Measurements from ENCODE around the gene CLEC19A.
"Not testable (repeated sequence)": the region's sequence is repeated elsewhere in the genome, so short reads cannot be mapped to it uniquely, and the experiment has no call there.

Gene CLEC19A

DNA sequence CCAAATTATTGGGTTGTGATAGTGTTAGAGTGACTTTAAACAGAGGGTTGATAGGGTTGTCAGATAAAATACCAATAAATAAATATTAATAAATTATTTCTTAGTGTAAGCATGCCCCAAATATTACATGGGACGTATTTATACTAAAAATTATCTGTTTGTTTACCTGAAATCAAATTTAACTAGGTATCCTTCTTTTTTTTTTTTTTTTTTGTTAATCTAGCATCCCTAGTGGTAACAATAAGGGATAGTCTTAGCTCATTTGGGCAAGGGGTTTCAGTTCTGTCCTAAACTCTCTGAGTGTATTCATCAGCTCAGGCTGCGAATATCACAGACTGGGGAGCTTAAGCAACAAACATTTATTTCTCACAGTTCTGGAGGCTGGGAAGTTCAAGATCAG lies 1.3 kb downstream of the CLEC19A start:
- no peak for DNase-seq (ENCODE audit: low read depth in 2 of 2)

DNA sequence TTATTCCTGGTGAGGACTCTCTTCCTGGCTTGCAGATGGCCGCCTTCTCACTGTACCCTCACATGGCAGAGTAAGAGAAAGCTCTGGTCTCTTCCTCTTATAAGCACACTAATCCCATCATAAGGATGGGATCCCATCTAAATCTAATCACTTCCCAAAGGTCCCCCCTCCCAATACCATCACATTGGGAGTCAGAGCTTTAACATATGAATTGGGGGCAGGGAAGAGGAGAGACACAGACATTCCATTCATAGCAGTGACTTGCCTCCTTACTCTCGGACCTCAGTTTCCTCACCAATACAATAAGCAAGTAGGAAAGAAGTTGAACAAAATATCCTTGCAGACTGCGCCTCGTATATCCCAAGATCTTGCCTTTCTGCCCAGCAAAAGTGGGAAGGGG lies 1.7 kb downstream of the CLEC19A start:
- DNase-seq (ENCODE audit: low read depth in 2 of 2) = no peak

DNA sequence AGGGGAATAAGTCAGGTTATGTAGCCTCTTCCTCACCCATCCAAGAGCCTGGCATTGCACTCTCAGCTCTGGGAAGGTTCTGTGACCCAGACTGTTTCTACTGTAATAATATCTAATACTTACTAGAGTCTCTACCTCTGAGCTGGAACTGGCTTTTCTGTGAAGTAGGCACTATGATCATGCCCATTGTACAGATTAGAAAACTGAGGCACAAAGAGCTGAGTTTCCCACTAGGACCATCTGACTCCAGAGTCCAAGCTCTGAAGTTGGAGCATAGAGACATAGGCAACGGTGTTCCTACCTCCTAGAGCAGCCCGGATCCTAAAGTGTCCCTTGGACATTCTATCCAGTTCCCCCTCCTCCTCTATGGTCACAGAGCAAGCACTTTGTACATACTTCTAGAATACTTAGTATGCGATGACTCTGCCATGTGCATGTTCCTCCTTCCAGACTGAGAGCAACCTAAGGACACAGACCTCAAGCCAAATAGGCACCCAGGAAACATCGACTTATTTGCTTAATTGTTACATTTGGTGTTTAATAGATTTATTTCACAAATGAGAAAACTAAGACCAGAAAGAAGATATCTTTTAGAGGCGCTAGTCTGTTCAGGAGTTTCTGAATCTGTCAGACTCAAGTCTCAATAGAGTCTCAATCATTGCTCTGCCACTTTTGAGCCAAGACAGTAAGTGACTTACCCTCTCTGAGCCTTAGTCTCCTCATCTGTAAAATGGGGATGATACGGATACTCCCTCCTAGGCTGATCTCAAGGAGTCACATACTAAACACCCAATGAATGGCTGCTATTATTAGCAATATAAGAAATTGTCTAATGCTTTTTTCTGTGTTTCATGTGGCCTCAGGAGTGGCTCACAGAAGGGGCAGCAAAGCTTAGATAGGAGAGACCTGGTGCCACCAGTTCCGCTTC lies 3.6 kb downstream of the CLEC19A start:
- no peak for DNase-seq (ENCODE audit: low read depth in 2 of 2)

DNA sequence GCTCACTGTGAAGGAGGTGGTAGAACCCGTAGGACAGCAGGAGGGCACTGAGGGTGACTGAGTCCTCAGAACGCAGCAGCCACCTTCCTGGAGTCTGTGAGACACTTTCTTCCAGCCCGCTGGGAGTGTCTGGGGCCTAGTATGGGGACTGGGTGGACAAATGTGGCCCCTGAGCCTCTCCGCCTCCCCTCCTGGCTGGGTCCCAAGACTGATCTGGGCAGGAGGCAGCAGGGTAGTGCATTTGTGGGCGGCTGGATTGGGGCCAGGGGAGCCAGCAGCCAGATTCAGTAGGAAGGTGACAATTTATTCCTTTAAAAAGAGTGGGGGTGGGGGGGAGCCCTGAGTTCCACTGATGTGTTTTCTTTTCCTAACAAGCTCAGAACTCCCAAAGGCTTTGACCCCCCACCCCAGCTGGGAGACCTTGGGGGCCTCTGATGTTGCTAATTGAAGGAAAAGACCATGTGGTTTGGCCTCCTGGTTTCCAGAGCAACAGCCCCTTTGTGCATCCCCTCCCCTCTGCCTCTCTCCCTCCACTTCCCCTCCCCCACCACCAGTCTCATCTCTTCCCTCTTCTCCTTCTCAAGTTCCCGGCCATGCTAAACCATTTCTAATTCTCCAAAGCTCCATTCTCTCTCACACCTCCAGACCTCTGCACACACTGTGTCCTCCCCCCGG lies 4.4 kb downstream of the CLEC19A start:
- no peak for DNase-seq (ENCODE audit: low read depth in 2 of 2)

DNA sequence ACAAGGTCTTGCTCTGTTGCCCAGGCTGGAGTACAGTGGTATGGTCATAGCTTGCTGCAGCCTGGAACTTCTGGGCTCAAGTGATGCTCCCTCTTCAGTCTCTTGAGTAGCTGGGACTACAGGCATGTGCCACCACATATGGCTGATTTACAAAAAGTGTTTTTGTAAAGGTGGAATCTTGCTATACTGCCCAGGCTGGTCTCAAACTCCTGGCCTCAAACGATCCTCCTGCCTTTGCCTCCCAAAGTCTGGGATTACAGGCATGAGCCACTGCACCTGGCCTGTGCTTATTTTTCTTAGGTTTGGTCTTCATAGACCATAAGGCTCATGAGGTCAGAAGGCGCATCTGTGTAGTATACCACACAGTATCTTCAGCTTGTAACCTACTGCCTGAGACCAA lies 5.3 kb downstream of the CLEC19A start:
- DNase-seq (ENCODE audit: low read depth in 2 of 2) = no peak

DNA sequence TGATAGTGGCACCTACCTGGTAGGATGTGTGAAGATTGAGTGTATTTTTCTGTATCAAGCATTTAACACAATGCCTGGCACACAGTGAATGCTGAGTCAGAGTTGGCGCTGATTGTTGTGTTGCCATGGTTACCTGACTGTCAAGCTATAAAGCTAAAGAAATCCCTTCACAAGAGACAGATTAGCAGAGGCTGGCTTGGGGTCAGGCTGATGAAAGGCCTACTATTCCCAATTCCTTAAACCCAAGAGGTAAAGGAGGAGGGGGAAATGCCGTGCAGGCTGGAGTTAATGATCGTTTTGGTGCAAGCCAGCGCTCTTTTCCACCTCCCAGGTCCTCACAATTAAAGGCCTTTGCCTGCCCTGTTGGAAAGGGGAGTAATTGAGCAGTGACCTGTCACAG lies 5.9 kb downstream of the CLEC19A start:
- no peak for DNase-seq (ENCODE audit: low read depth in 2 of 2)

DNA sequence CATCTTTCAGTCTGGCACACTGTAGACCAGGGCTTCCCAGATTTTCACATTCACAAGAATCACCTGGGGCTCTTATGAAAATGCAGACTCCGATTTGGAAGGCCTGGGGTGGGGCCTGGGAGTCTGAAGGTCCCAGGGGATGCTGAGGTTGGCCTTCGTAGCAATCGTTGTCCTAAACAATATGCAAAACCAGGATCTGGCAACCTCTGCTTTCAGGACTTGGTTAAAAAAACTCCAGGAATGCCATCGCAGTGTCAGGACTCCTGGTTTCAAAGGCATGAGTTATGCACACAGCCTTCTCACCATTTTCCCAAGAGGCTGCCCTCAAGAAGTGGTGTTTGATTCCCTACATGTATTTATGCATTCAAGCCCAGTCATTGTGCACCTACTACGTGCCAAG lies 6.7 kb downstream of the CLEC19A start:
- DNase-seq (ENCODE audit: low read depth in 2 of 2) = no peak

DNA sequence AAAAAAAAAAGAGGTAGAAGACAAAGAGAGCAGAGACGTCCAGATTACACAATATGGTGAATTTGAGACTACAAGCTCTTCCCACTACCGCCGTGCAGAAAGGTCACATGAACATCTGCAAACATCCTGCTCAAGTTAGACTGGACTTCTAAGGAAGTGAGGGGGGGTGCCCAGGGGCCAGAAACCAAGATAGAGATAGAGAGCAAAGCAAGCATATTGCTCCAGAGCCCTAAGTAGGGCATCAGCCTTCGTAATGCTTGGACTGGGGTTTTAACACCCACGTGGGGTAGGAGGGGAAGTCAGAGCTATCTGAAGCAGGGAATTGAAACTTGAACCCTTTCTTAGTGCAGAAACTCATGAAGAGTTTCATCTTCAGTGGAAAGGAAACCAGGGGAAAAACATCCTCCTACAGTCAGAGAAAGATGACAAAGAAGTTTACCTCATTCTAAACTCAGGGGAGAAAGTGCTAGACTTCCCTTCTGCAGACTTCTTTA lies 8.7 kb downstream of the CLEC19A start:
- peak; percentile 24 to 42 for DNase-seq (ENCODE audit: low read depth in 2 of 2)

DNA sequence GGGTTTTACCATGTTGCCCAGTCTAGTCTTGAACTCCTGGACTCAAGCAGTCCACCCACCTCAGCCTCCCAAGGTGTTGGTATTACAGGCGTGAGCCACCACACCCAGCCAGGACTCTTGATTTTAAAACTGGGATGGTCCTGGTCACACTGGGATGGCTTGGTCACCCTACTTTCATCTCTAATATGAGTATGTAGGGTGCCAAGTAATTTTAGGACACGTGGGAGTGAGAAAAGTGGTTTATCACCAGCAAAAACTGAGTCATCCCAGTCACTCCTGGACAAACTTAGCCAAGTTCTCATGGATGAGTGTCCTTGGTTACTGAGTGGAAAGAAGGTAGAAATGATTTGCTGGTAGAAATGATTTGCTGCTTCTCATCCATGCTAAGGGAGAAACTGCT lies 9.9 kb downstream of the CLEC19A start:
- peak in 1 of 2 donors; percentile 6 for DNase-seq (ENCODE audit: low read depth in 2 of 2)

DNA sequence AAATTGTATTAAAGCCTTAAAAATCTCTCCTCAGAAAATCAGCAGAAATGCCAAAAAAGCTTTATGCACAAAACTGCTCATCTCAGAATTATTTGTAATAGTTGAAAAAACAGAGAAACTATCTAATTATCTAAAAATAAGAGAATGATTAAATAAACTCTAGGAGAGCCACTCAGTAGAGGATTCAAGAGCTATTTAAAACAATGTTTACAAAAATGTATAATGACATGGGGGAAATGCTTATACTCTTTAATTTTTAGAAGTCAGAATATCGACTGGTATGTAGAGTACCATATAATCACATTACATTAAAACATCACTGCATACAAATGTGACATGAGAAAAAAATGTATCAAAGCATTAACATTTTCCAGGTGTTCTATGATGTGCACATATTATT lies 11.9 kb downstream of the CLEC19A start:
- no peak for DNase-seq (ENCODE audit: low read depth in 2 of 2)

DNA sequence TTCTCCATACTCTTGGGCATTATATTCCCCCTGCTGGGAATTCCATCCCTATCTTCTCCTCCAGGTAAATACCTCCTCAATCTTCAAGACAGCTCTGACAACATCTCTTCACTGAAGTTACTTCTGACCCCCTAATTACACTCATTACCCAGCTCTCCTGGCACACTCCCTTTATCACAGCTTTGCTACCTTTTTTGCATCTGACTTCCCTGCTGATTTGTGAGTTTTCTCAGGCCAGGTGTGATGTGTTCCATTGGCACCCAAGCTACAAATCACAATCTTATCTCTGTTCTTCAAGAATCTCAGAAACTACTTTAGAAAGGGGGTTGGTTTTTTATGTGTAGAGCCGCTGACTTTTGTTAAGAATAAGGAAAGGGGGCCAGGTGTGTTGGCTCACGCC lies 14.0 kb downstream of the CLEC19A start:
- DNase-seq (ENCODE audit: low read depth in 2 of 2) = no peak

DNA sequence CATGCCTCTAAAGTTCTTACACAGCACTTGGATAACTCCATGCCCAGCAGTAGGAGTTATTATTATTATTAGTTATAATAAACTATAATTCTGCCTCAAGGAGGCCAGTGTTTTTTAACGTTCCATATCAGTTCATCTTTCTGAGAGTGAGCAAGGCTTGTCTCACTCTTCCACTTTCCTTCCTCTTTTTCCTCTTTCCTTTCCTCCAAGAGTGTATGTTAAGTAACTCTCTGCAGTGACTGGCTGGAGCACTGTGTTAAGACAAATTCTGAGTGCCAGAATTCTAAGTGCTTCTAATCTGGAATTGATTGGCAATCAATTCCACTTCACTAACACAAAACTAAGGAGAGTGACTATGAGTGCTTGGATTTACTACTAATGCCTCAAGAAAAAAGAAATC lies 16.4 kb downstream of the CLEC19A start:
- no peak for DNase-seq (ENCODE audit: low read depth in 2 of 2)

DNA sequence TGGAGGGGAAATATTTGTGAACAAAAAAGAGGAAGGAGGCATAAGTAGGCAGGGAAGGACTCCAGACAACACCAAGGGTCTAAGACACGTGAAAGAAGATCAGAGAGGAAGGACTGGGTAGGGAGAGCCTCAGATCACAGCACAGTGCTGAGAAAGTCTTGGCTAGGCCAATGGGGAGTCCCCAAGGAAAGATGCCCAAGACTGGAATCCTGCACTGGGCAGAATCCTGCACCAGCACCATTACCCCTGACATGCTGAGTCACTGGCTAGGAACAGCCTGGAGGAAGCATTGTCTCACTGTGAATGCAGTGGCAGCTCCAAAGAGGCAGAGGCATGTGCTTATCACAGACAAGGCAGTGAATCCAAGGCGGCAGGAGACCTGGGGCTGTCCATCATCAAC lies 19.2 kb downstream of the CLEC19A start:
- no peak for DNase-seq (ENCODE audit: low read depth in 2 of 2)

DNA sequence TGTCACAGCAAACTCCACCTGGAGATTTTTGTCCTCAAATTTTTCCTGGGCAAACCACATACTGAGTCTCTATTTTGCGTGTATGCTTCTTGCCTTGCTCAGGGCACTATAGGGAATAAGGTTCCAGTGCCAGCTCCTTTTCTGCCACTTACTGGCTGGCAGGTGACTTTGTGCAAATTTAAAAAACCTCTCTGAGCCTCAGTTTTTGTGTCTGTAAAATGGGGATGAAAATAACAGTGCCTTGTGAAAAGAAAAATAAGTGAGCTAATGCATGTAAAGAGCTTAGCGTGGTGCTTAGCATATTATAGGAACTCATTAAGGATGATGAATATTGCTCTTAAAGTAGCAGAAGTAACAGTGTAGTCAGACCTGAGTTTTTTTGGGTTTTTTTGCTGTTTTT lies 19.9 kb downstream of the CLEC19A start:
- DNase-seq (ENCODE audit: low read depth in 2 of 2) = no peak

DNA sequence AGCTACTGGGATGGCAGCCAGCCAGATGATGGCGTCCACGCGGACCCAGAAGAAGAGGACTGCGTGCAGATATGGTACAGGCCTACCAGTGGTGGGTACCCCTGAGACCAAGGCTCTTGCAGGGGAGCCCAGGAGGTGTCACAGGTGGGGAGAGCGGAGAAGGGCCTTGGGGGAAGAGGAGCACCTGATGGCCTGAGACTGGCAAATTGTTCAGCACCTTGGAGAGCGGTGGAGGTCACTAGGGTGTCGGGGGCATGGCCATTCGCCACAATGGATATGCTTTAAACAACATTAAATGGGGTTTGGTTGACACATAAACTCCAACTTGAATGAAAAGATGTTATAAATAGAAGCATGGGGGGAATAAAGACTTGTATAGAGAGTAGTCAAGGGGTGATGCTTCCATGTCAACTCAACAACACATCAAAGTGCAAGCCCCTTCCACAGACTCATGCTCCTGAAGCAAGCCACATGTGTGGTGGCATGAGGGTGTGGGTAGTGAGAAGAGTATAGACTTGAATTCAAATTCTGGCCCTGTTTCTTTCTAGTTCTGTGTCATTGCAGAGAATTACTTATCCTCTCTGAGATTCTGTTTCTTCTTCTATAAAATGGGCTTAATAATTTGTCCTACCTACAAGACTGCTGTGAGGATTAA lies 22.2 kb downstream of the CLEC19A start:
- DNase-seq (ENCODE audit: low read depth in 2 of 2) = no peak

DNA sequence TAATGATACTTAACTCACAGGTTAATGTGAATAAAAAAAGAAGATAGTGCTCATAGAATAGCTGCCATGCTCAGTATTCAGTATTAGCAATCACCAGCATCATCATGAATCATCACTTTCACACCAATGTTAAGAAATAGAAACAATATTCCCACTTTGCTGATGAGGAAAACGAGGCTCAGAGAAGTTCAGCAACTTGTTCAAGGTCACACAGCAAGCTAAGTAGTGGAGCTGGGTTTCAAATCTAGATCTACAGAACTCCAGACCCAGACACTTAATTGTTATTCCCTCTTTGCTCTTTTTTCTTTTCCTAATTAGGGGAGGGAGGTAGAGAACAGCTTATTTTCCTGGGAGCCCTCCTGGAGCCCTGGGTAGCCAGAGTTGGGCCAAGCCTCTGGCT lies 22.9 kb downstream of the CLEC19A start:
- DNase-seq (ENCODE audit: low read depth in 2 of 2) = no peak

DNA sequence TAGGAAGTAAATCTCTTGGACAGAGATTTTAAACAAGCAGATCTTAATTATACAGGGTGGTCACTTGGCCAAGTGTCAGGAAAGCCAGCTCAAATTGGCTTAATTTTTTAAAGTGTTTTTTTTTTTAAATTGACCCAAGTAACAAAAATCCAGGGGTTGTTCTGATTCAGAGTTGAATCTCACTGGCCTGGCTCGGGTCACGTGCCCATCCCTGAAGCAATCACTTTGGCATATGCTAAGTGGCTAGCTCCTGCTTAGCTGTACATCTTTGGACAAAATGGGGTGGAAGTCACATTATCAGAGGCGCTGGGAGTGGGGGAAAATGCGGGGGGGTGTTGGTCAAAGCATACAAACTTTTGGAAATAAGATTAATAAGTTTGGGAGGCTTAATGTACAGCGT lies 23.6 kb downstream of the CLEC19A start:
- DNase-seq (ENCODE audit: low read depth in 2 of 2) = no peak

DNA sequence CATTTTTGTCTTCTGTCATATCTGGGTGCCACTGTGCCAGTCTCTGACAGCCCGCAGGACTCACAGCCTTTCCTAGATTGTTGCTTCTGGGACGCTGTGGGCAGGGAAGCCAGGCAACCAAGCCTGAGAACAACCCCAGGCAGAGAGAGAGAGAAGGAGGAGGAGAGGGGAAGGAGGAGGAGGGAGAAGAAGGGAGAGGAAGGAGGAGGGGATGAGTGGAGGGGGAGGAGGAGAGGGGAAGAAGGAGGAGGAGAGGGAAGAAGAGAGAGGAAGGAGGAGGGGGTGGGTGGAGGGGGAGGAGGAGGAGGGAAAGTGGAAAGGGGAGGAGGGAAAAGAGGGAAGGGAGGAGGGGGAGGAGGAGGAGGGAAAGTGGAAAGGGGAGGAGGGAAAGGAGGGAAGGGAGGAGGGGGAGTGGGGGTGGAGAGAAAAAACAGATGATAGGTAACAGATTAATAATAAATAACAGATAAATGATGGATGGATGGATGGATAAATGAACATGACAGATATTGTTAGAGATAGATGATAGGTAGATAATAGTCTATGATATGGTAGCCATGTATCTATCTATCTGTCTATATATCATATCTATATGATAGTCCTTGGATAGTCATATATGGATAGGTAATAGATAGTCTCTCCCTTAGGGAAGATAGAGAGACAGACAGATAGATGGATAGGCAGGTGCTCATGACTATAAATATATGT lies 29.3 kb downstream of the CLEC19A start:
- DNase-seq (ENCODE audit: low read depth in 2 of 2) = no peak

DNA sequence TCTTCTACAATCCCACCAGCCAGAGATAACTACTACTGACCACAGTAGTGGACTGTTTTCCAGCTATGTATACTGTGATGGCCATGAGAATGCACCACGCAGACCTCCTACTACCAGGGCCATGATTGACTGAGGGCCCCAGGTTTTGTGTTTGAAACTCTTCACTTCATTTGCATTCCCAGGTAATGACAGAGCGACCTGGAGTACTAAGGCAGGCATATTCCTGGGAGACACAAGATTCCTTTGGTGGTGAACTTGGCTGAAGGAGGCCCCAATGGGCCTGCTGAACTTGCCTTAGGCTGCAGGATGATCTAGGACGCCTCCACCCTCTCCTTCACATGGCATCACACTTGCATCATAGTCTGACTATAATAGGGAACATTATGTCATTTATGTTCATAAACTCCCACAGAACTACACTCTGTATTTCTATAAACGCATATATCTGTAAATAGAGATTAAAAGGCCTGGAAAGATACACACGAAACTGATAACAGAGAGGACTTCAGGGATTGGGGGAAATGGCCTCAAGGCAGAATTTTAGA lies 30.4 kb downstream of the CLEC19A start:
- no peak for DNase-seq (ENCODE audit: low read depth in 2 of 2)

DNA sequence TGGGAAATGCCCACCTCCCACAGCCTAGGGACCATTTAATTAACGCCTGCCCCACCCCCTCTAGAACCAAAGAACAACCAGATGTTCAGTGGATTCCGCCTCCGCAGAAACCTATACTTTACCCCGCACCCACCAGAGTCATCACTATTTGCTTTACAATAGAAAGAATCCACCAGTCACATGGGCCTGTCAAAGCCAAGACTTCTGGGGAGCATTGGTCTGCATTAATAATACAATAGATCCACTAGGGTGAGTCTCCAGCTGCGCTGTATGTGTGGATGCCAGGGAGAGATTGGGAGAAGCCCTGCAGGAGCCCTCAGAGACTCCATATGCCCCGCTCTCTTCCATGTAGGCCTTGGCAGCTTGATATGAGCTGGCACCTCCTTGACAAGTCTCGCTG lies 31.3 kb downstream of the CLEC19A start:
- DNase-seq (ENCODE audit: low read depth in 2 of 2) = no peak

DNA sequence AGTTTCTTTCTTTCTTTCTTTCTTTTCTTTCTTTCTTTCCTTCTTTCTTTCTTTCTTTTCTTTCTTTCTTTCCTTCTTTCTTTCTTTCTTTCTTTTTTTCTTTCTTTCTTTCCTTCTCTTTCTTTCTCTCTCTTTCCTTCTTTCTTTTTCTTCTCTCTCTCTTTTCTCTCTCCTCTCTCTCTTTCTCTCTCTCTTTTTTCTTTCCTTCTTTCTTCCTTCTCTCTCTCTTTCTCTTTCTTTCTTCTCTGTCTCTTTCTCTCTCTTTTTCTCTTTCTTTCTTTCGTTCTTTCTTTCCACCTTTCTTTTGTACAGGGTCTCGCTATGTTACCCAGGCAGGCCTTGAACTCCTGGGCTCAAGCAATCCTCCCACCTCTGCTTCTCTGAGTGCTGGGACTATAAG lies 35.7 kb downstream of the CLEC19A start:
- DNase-seq (ENCODE audit: low read depth in 2 of 2) = not testable (repeated sequence)

DNA sequence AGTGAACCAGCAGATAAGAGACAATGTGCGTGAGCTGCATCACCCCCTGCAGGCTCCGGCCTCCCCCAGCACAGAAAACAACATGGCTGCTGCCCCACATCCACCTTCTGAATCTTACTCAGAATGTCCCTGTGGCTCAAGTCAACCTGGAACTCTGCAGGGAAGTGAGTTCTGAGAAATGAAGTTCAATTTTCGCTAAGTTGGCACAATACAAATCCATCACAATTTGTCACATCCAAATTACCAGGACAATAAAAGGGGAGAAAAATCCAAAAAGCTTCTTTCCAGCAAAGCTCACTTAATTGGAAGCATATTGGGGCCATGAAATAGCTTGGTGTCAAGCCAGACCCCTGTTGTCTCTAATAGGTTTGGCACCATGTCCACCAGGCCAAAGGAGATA lies 38.1 kb downstream of the CLEC19A start:
- DNase-seq (ENCODE audit: low read depth in 2 of 2) = no peak

All from stimulated activated CD8-positive, alpha-beta memory T cell treated with anti-CD3 and anti-CD28 coated beads, Interleukin-15, amount 100 ng/mL, for 48 hours (primary cell).